Parathyroid adenoma (tissue), 2 donors: ENCODE results near the gene ZNF672.
A peak's percentile ranks its signal among the peaks of the same experiment; 100 is the strongest.
"Not testable (repeated sequence)": the region's sequence is repeated elsewhere in the genome, so short reads cannot be mapped to it uniquely, and the experiment has no call there.

Source experiments
- H2AFZ ChIP-seq: fragments of 300-600 bp; sonication (generic); one replicate; pipeline ENCODE4 v1.7.0; 2017; ENCODE audit warnings: antibody characterized with exemption, mild to moderate bottlenecking
- H3K27ac ChIP-seq: fragments of 300-600 bp; sonication (generic); one replicate; pipeline ENCODE4 v1.7.0; 2017
- H3K27me3 ChIP-seq: fragments of 300-600 bp; sonication (generic); one replicate; pipeline ENCODE4 v1.7.0; 2017; ENCODE audit warnings: low read length; ENCODE audit not compliant: control insufficient read depth, insufficient read depth
- H3K36me3 ChIP-seq: fragments of 300-600 bp; sonication (generic); one replicate; pipeline ENCODE4 v1.7.0; 2017; ENCODE audit warnings: low read length; ENCODE audit not compliant: control insufficient read depth, insufficient read depth
- H3K4me1 ChIP-seq: fragments of 300-600 bp; sonication (generic); one replicate; pipeline ENCODE4 v1.7.0; 2017; ENCODE audit warnings: control low read depth
- H3K4me2 ChIP-seq: fragments of 300-600 bp; sonication (generic); one replicate; pipeline ENCODE4 v1.7.0; 2017; ENCODE audit warnings: low read length
- H3K4me3 ChIP-seq: fragments of 300-600 bp; sonication (generic); one replicate; pipeline ENCODE4 v1.7.0; 2017; ENCODE audit warnings: low read depth, low read length
- H3K79me2 ChIP-seq: fragments of 300-600 bp; sonication (generic); one replicate; pipeline ENCODE4 v1.7.0; 2017; ENCODE audit warnings: control low read depth
- H3K9ac ChIP-seq: fragments of 300-600 bp; sonication (generic); one replicate; pipeline ENCODE4 v1.7.0; 2017; ENCODE audit warnings: mild to moderate bottlenecking
- H3K9me3 ChIP-seq: fragments of 300-600 bp; sonication (generic); one replicate; pipeline ENCODE4 v1.7.0; 2017; ENCODE audit warnings: low read length; ENCODE audit not compliant: control insufficient read depth
- CTCF ChIP-seq: fragments of 300-600 bp; sonication (generic); IDR thresholded peaks from one replicate; pipeline ENCODE4 v1.7.0; 2017; ENCODE audit warnings: antibody characterized with exemption, mild to moderate bottlenecking
- donor health status: primary hyperparathyroidism.

Gene ZNF672

GRCh38 chr1:248824701-248825100 lies 13.3 kb upstream of the ZNF672 start:
- Histone ChIP-seq H2AFZ (no peak overlapping the region), H3K36me3 (no peaks in the 10 kb centered on the region), H3K4me3 (peak overlapping the region; percentile 92), H3K9ac (no peak overlapping the region), H3K79me2 (peaks cover 17% of the 10 kb centered on the region), H3K27ac (no peak overlapping the region), H3K27me3 (no peaks in the 10 kb centered on the region), H3K4me1 (peaks cover 3% of the 10 kb centered on the region), H3K4me2 (peak overlapping the region; percentile 75), H3K9me3 (no peaks in the 10 kb centered on the region)
- no peak for TF ChIP-seq CTCF

GRCh38 chr1:248825136-248825535 lies 12.9 kb upstream of the ZNF672 start:
- no peak overlapping the region for H3K9ac ChIP-seq
- H3K79me2 ChIP-seq, result peaks cover 17% of the 10 kb centered on the region
- peak overlapping the region; percentile 92 for H3K4me3 ChIP-seq
- H3K27ac ChIP-seq, result peak overlapping the region; percentile 96
- H3K36me3 ChIP-seq, result no peaks in the 10 kb centered on the region
- H3K27me3 ChIP-seq, result no peaks in the 10 kb centered on the region
- no peaks in the 10 kb centered on the region for H3K9me3 ChIP-seq
- H2AFZ ChIP-seq, result peak overlapping the region; percentile 82
- peaks cover 3% of the 10 kb centered on the region for H3K4me1 ChIP-seq
- peak overlapping the region; percentile 75 for H3K4me2 ChIP-seq
- TF ChIP-seq CTCF, result no peak

GRCh38 chr1:248825573-248825908 lies 12.5 kb upstream of the ZNF672 start:
- no peaks in the 10 kb centered on the region for H3K9me3 ChIP-seq
- H3K4me2 ChIP-seq, result peak overlapping the region; percentile 75
- peak overlapping the region; percentile 92 for H3K4me3 ChIP-seq
- no peaks in the 10 kb centered on the region for H3K36me3 ChIP-seq
- TF ChIP-seq CTCF, result no peak
- H3K27me3 ChIP-seq, result no peaks in the 10 kb centered on the region
- peak overlapping the region; percentile 96 for H3K27ac ChIP-seq
- peaks cover 3% of the 10 kb centered on the region for H3K4me1 ChIP-seq
- H2AFZ ChIP-seq, result peak overlapping the region; percentile 82
- H3K79me2 ChIP-seq, result peaks cover 17% of the 10 kb centered on the region
- peak overlapping the region; percentile 31 for H3K9ac ChIP-seq

- peak within 1 kb of the TSS; percentile 77 for H3K4me2 ChIP-seq
- peak within 1 kb of the TSS; percentile 82 for H2AFZ ChIP-seq
- peak within 1 kb of the TSS; percentile 96 for H3K27ac ChIP-seq
- peaks cover 3% of the 10 kb centered on the region for H3K4me1 ChIP-seq
- H3K36me3 ChIP-seq, result no peaks in the 10 kb centered on the region
- peak within 1 kb of the TSS; percentile 31 for H3K9ac ChIP-seq
- H3K79me2 ChIP-seq, result peaks cover 17% of the 10 kb centered on the region
- no peaks in the 10 kb centered on the region for H3K9me3 ChIP-seq
- peak within 1 kb of the TSS; percentile 92 for H3K4me3 ChIP-seq
- no peaks in the 10 kb centered on the region for H3K27me3 ChIP-seq
- TF ChIP-seq CTCF, result peak; percentile 58
Measured at GRCh38 chr1:248825909-248826760, 11.9 kb upstream of the ZNF672 start, which contains the start of gene SH3BP5L. SH3BP5L (minus strand) TSS chr1:248825915; CDS start chr1:248824935, 980 bp downstream.

GRCh38 chr1:248828845-248829244 lies 9.2 kb upstream of the ZNF672 start:
- no peak overlapping the region for H3K27ac ChIP-seq

GRCh38 chr1:248830718-248831017 lies 7.4 kb upstream of the ZNF672 start:
- H3K9ac ChIP-seq, H3K27ac ChIP-seq, H3K4me2 ChIP-seq, H3K9me3 ChIP-seq, H2AFZ ChIP-seq, H3K27me3 ChIP-seq, H3K79me2 ChIP-seq, H3K36me3 ChIP-seq, H3K4me3 ChIP-seq, H3K4me1 ChIP-seq: not testable (repeated sequence)

More at GRCh38 chr1:248828845-248829244, 9.2 kb upstream of the ZNF672 start:
- no peaks in the 10 kb centered on the region for H3K4me1 ChIP-seq
- H3K27me3 ChIP-seq, result no peaks in the 10 kb centered on the region
- H3K4me2 ChIP-seq, result no peak overlapping the region
- no peak overlapping the region for H3K4me3 ChIP-seq
- H3K79me2 ChIP-seq, result peaks cover 13% of the 10 kb centered on the region
- no peaks in the 10 kb centered on the region for H3K36me3 ChIP-seq
- no peak overlapping the region for H3K9ac ChIP-seq
- H3K9me3 ChIP-seq, result no peaks in the 10 kb centered on the region
- no peak overlapping the region for H2AFZ ChIP-seq
- no peak for TF ChIP-seq CTCF
